K562 (cell line): ENCODE results near the gene PHF14. TPM values are rescaled to one million over a fixed set of nuclear protein-coding genes. Genes with fewer than 3 reads are reported as not detected.

Experiments
- ATAC-seq: fragments of 200-7000 bp; cut with Tn5 transposase; 3 replicates; pipeline ENCODE4 v1.9.1; 2020; ENCODE audit warnings: moderate library complexity
- BruUV-seq: library from RNA; stranded (reverse); fragments of 400-500 nt; replicated peaks from 2 replicates; lab custom pipeline; 2021; lab: Mats Ljungman, UMichigan
- CTCF ChIA-PET: fragments of 300-600 bp; formaldehyde crosslinking; extraction: SDS; loops from one replicate; lab custom pipeline; 2021; ENCODE audit warnings: low intra/inter-chr PET ratio; lab: Yijun Ruan, JAX
- POLR2A ChIA-PET: fragments of 300-600, 350-650 bp; sonication (Branson Sonifier 250); formaldehyde crosslinking; extraction: SDS; loops from one replicate; lab custom pipeline; 2021; ENCODE audit warnings: antibody characterized with exemption, inconsistent platforms; lab: Yijun Ruan, JAX
- DNase-seq, 4 experiments: peaks; one replicate each; pipeline versions ENCODE4 v3.0.0 to v3.0.0-alpha.2; 2011 to 2018; ENCODE audit warnings: low spot score in 3 of 4, mixed read lengths in 3 of 4; ENCODE audit errors: extremely low read depth in 1 of 4
- FAIRE-seq: peaks from 2 replicates; lab custom pipeline; 2011; peaks lifted over from hg19 to GRCh38; lab: Jason Lieb, UNC
- H2AFZ ChIP-seq: 2 replicates; pipeline ENCODE4 v1.6.0; 2011; ENCODE audit warnings: low read depth, low read length, control low read depth, inconsistent platforms
- H3K27ac ChIP-seq: fragments of 200-600 bp; 3 replicates; pipeline ENCODE4 v1.8.0; 2011; ENCODE audit warnings: low read depth, mild to moderate bottlenecking, control low read depth, inconsistent platforms, low read length, moderate library complexity, mixed read lengths; ENCODE audit errors: extremely low read depth
- H3K27me3 ChIP-seq, 2 experiments: fragments of 300-600 bp in 1 of 2; 2 replicates in 1 of 2; 3 replicates in 1 of 2; pipeline versions ENCODE4 v1.6.0 to v1.8.0; 2011; ENCODE audit warnings: inconsistent platforms in 2 of 2, low read length in 2 of 2, mild to moderate bottlenecking in 1 of 2, mixed read lengths in 1 of 2, moderate library complexity in 1 of 2; ENCODE audit not compliant: control insufficient read depth in 2 of 2, insufficient read depth in 2 of 2
- H3K36me3 ChIP-seq: fragments of 300-600 bp; 3 replicates; pipeline ENCODE4 v1.8.0; 2011; ENCODE audit warnings: mild to moderate bottlenecking, low read length, inconsistent platforms; ENCODE audit not compliant: control insufficient read depth, insufficient read depth
- H3K4me1 ChIP-seq, 2 experiments: fragments of 200-600 bp in 1 of 2; replicated peaks in 1 of 2; 2 replicates in 1 of 2; 3 replicates in 1 of 2; pipeline versions ENCODE4 v1.5.1 to v1.8.0; 2011; ENCODE audit warnings: inconsistent platforms in 2 of 2, low read length in 2 of 2, mild to moderate bottlenecking in 1 of 2, mixed read lengths in 1 of 2, moderate library complexity in 1 of 2; ENCODE audit not compliant: control insufficient read depth in 2 of 2, insufficient read depth in 2 of 2
- H3K4me2 ChIP-seq: 2 replicates; pipeline ENCODE4 v1.6.1; 2011; ENCODE audit warnings: low read length, control low read depth, inconsistent platforms, mixed read lengths; ENCODE audit not compliant: insufficient read depth
- H3K4me3 ChIP-seq: fragments of 200-600 bp; sonication (generic), shearing (Covaris generic); 2 replicates; pipeline ENCODE4 v1.5.1; 2016; ENCODE audit warnings: control low read depth, inconsistent platforms
- H3K79me2 ChIP-seq: fragments of 200-600 bp; 3 replicates; pipeline ENCODE4 v1.8.0; 2011; ENCODE audit warnings: low read length, inconsistent platforms; ENCODE audit not compliant: control insufficient read depth, insufficient read depth
- H3K9ac ChIP-seq, 2 experiments: 2 replicates each; pipeline versions ENCODE4 v1.6.0 to v1.6.1; 2011; ENCODE audit warnings: low read depth in 2 of 2, low read length in 2 of 2, control low read depth in 1 of 2, inconsistent platforms in 1 of 2, mild to moderate bottlenecking in 1 of 2, mixed read lengths in 1 of 2; ENCODE audit not compliant: insufficient read depth in 1 of 2
- H3K9me1 ChIP-seq: one replicate; pipeline ENCODE4 v1.6.0; 2011; ENCODE audit warnings: inconsistent platforms, mild to moderate bottlenecking, low read length, moderate library complexity; ENCODE audit not compliant: control insufficient read depth, insufficient read depth
- H3K9me3 ChIP-seq: replicated peaks from 2 replicates; pipeline ENCODE4 v1.5.1; 2011; ENCODE audit warnings: low read depth, low read length, inconsistent platforms; ENCODE audit not compliant: control insufficient read depth, insufficient read depth
- H4K20me1 ChIP-seq: replicated peaks from 2 replicates; pipeline ENCODE4 v1.6.1; 2011; ENCODE audit warnings: low read length, inconsistent platforms, mixed read lengths; ENCODE audit not compliant: control insufficient read depth, insufficient read depth
- ATF7 ChIP-seq: fragments of 450-650 bp; IDR thresholded peaks from 2 replicates; pipeline ENCODE4 v1.7.1; 2014; ENCODE audit warnings: mild to moderate bottlenecking, moderate library complexity
- GABPA ChIP-seq: fragments of 200-800 bp; sonication (Bioruptor generic); conservative IDR thresholded peaks from 2 replicates; pipeline ENCODE4 v1.6.1; 2016; ENCODE audit warnings: low read depth, missing genetic modification characterization, missing compliant biosample characterization
- MAZ ChIP-seq, 2 experiments: fragments of 450-650 bp in 1 of 2; sonication (generic) in 1 of 2; formaldehyde crosslinking; IDR thresholded peaks in 1 of 2; conservative IDR thresholded peaks in 1 of 2; 2 replicates each; pipeline versions ENCODE4 v1.4.0 to v1.5.0; 2020; ENCODE audit warnings: mild to moderate bottlenecking in 1 of 2, missing genetic modification reagents in 1 of 2
- MCM2 ChIP-seq: fragments of 450-650 bp; IDR thresholded peaks from 2 replicates; pipeline ENCODE4 v1.6.1; 2017; ENCODE audit warnings: low read depth, mild to moderate bottlenecking
- NCOA2 ChIP-seq, 2 experiments: fragments of 450-650 bp; IDR thresholded peaks; 2 replicates each; pipeline ENCODE4 v1.6.1; 2018; ENCODE audit warnings: mild to moderate bottlenecking in 2 of 2, moderate library complexity in 1 of 2; ENCODE audit not compliant: partially characterized antibody in 2 of 2
- NELFE ChIP-seq: IDR thresholded peaks from 2 replicates; pipeline ENCODE4 v1.6.1; 2011; ENCODE audit warnings: mild to moderate bottlenecking; ENCODE audit not compliant: insufficient read depth, insufficient read length
- NR2C1 ChIP-seq, 2 experiments: fragments of 450-650 bp; IDR thresholded peaks; 2 replicates each; pipeline ENCODE4 v1.6.1; 2017; ENCODE audit warnings: mild to moderate bottlenecking in 2 of 2, antibody characterized with exemption in 1 of 2, inconsistent platforms in 1 of 2, missing compliant biosample characterization in 1 of 2, missing genetic modification characterization in 1 of 2
- RFX7 ChIP-seq: fragments of 250-450 bp; sonication (Bioruptor Pico); IDR thresholded peaks from 2 replicates; pipeline ENCODE4 v1.5.1; 2021; ENCODE audit warnings: mild to moderate bottlenecking
- TAL1 ChIP-seq: fragments of 450-650 bp; IDR thresholded peaks from 2 replicates; pipeline ENCODE4 v1.6.1; 2016; ENCODE audit warnings: mild to moderate bottlenecking
- ZKSCAN8 ChIP-seq: fragments of 200-800 bp; sonication (Bioruptor generic); IDR thresholded peaks from 2 replicates; pipeline ENCODE4 v1.6.1; 2016; ENCODE audit warnings: missing genetic modification characterization, missing compliant biosample characterization
- ZNF212 ChIP-seq: fragments of 450-650 bp; formaldehyde crosslinking; IDR thresholded peaks from 2 replicates; pipeline ENCODE4 v1.4.0; 2020; ENCODE audit warnings: mild to moderate bottlenecking
- WGBS: fragments of 100-300 bp; shearing (Covaris generic); methylation state at CpG from one replicate; pipeline ENCODE4 v1.1.6; 2016; ENCODE audit warnings: low coverage, mixed read lengths; ENCODE audit not compliant: insufficient coverage; ENCODE audit errors: missing lambda C conversion rate; 5-methylcytosine and 5-hydroxymethylcytosine counted together
- in situ Hi-C: fragments of 300-500 bp; cut with MboI; formaldehyde crosslinking; loops from 4 replicates; pipeline ENCODE4 v1.15.0; 2018; ENCODE audit warnings: inconsistent platforms, mixed read lengths
- intact Hi-C: fragments of 100-400 bp; cut with micrococcal nuclease; formaldehyde crosslinking; loops from 2 replicates; pipeline ENCODE4 v1.14.2; 2022
- polyA plus RNA-seq, 8 experiments: library from polyadenylated mRNA; depleted of rRNA in 4 of 8; stranded (reverse) in 5 of 8; unstranded in 3 of 8; fragments of >200 nt; fragmentation: Nextera tagmentation in 2 of 8; fragmentation: Illumina TruSeq in 1 of 8; extraction: Ambion mirVana in 2 of 8; extraction: Trizol in 1 of 8; gene quantifications; 2 replicates each; pipeline versions ENCODE4 v1.2.1 to v1.2.3, GENCODE V29; 2011 to 2014; ENCODE audit warnings: inconsistent platforms in 1 of 8, missing spikeins in 1 of 8
- total RNA-seq, 7 experiments: library from RNA; depleted of rRNA in 6 of 7; stranded (reverse); fragments of >200 nt in 6 of 7; fragmentation: Illumina TruSeq in 2 of 7; extraction: Trizol in 2 of 7; gene quantifications; 2 replicates each; pipeline versions ENCODE4 v1.2.1 to v1.2.3, GENCODE V29; 2011 to 2021; ENCODE audit warnings: low replicate concordance in 1 of 7
- TF ChIP-seq, protein P1 (sequence below), 2 experiments: fragments of 450-650 bp; IDR thresholded peaks; 2 replicates each; pipeline ENCODE4 v1.6.1; 2018; ENCODE audit warnings: mild to moderate bottlenecking in 2 of 2, low read depth in 1 of 2; ENCODE audit not compliant: partially characterized antibody in 2 of 2
- TF ChIP-seq, protein P2 (sequence below): sonication (generic); formaldehyde crosslinking; IDR thresholded peaks from 2 replicates; pipeline ENCODE4 v1.8.1; 2023; ENCODE audit warnings: mild to moderate bottlenecking, missing genetic modification reagents

Gene PHF14
- total and polyA plus RNA-seq, 9 of the 15 experiments (the other 6 are each of a cell fraction or from before 2014, with no cell fraction given) = 27.5 to 67.6 (median 41.4) TPM

DNA sequence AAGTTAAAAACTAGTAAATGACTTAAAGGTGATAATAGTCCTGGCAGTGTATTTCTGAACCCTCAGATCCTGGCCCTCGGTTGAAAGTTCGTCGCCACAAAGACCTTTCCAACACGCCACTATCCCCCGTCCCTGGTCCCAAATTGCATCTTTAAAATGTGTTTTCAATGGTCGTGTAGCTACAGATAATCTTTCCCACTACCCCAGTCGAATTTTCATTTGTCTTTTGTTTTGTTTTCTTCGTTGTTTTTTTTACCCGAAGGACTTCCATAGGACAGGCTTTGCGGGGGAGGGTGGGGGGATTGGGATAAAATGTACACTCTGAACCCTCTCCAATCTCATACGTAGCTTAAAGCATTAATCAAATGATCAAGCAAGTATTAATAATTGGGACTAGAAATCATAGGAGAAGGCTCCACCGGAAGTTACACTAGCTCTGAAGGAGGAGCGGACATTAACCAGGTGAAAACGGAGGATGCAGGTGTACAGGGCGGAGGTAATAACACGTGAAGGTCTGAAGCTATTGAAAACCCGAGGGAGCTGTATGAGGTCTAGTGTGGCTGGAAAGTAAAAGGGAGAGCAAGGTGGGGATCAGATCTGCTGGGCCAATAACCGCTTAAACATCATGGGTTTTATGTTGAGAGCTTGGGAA, 32.8 kb upstream of the PHF14 start:
- Histone ChIP-seq H2AFZ (peak overlapping the region; percentile 92), H3K4me3 (peak overlapping the region; percentile 93), H3K4me1 (peaks cover 5 to 11% of the 10 kb centered on the region in 2 experiments; a peak in 4 of 5 replicates), H4K20me1 (0 out of 2 replicates have a peak, but pooled peaks cover 3% of the 10 kb centered on the region), H3K36me3 (peaks cover 35% of the 10 kb centered on the region), H3K27ac (peak overlapping the region; percentile 94), H3K9ac (peak overlapping the region; percentile 91 to 98), H3K9me1 (no peaks in the 10 kb centered on the region), H3K79me2 (peaks cover 43% of the 10 kb centered on the region), H3K9me3 (no peaks in the 10 kb centered on the region), H3K27me3 (no peaks in the 10 kb centered on the region), H3K4me2 (peak overlapping the region; percentile 98)
- BruUV-seq = TSS peak; percentile 87
- in situ Hi-C loops (no loop called here), intact Hi-C loops (loop anchor here (1.0 to 2.0 kb wide), 2 partner anchors 32 to 160 kb away; partner anchors contain the start of gene PHF14)
- FAIRE-seq = no peak
- no peak for ATAC-seq
- ChIA-PET CTCF (no interaction called here), POLR2A (interaction anchor here (0.6 to 2.1 kb wide), 10 partner anchors 8 to 322 kb away, joined by 3 to 12 read pairs (median 4); partner anchors contain the start of gene PHF14)
- WGBS = 13% methylated on average over 18 of the region's 18 CpGs
- DNase-seq = peak in 2 of 4 experiments; percentile 18 to 21
- TF ChIP-seq, protein P1, sequence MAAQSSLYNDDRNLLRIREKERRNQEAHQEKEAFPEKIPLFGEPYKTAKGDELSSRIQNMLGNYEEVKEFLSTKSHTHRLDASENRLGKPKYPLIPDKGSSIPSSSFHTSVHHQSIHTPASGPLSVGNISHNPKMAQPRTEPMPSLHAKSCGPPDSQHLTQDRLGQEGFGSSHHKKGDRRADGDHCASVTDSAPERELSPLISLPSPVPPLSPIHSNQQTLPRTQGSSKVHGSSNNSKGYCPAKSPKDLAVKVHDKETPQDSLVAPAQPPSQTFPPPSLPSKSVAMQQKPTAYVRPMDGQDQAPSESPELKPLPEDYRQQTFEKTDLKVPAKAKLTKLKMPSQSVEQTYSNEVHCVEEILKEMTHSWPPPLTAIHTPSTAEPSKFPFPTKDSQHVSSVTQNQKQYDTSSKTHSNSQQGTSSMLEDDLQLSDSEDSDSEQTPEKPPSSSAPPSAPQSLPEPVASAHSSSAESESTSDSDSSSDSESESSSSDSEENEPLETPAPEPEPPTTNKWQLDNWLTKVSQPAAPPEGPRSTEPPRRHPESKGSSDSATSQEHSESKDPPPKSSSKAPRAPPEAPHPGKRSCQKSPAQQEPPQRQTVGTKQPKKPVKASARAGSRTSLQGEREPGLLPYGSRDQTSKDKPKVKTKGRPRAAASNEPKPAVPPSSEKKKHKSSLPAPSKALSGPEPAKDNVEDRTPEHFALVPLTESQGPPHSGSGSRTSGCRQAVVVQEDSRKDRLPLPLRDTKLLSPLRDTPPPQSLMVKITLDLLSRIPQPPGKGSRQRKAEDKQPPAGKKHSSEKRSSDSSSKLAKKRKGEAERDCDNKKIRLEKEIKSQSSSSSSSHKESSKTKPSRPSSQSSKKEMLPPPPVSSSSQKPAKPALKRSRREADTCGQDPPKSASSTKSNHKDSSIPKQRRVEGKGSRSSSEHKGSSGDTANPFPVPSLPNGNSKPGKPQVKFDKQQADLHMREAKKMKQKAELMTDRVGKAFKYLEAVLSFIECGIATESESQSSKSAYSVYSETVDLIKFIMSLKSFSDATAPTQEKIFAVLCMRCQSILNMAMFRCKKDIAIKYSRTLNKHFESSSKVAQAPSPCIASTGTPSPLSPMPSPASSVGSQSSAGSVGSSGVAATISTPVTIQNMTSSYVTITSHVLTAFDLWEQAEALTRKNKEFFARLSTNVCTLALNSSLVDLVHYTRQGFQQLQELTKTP (IDR thresholded peaks at IDR 0.05; ENCODE audit: low read depth in 1 of 2, partially characterized antibody in 2 of 2) = peak in 1 of 2 experiments; percentile 39
- TF ChIP-seq RFX7 (CRISPR knock-in tag) = no peak
- TF ChIP-seq ZKSCAN8 (CRISPR knock-in tag) = peak; percentile 11; the same call in 1 of the 2 replicates
- no peak for TF ChIP-seq MCM2
- TF ChIP-seq ATF7 = no peak
- TF ChIP-seq, protein P2, sequence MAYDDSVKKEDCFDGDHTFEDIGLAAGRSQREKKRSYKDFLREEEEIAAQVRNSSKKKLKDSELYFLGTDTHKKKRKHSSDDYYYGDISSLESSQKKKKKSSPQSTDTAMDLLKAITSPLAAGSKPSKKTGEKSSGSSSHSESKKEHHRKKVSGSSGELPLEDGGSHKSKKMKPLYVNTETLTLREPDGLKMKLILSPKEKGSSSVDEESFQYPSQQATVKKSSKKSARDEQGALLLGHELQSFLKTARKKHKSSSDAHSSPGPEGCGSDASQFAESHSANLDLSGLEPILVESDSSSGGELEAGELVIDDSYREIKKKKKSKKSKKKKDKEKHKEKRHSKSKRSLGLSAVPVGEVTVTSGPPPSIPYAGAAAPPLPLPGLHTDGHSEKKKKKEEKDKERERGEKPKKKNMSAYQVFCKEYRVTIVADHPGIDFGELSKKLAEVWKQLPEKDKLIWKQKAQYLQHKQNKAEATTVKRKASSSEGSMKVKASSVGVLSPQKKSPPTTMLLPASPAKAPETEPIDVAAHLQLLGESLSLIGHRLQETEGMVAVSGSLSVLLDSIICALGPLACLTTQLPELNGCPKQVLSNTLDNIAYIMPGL (CRISPR knock-in tag) = no peak
- TF ChIP-seq NR2C1 (IDR thresholded peaks at IDR 0.05) = no peak
- 0 out of 2 replicates have a peak, but pooled peaks have one; percentile 28 for TF ChIP-seq NR2C1 (tag; IDR thresholded peaks at IDR 0.05)
- no peak for TF ChIP-seq NELFE
- 0 out of 2 replicates have a peak, but pooled peaks have one; percentile 0 for TF ChIP-seq TAL1
- TF ChIP-seq NCOA2 (IDR thresholded peaks at IDR 0.05; ENCODE audit: partially characterized antibody in 2 of 2) = no peak
- no peak for TF ChIP-seq ZNF212 (CRISPR knock-in tag)
- peak in 1 of 2 experiments; percentile 0; a peak in 1 of 4 replicates for TF ChIP-seq MAZ (CRISPR knock-in tag; conservative IDR thresholded peaks at IDR 0.05 in 1 of 2, IDR thresholded peaks at IDR 0.05 in 1 of 2)
- TF ChIP-seq GABPA (tag) = peak; percentile 42
